KMS-11 (cell line): Measurements from ENCODE around the gene POLR2C.
A peak's percentile ranks its signal among the peaks of the same experiment; 100 is the strongest.

ENCODE experiments used
- H2AFZ ChIP-seq: fragments of 200-600 bp; sonication (generic); 2 replicates; pipeline ENCODE4 v1.6.1; 2016; ENCODE audit warnings: antibody characterized with exemption, mixed run types, low read depth
- H3K27ac ChIP-seq: fragments of 200-600 bp; sonication (generic); 2 replicates; pipeline ENCODE4 v1.6.1; 2016; ENCODE audit warnings: mild to moderate bottlenecking, mixed run types
- H3K27me3 ChIP-seq: fragments of 200-600 bp; sonication (generic); 2 replicates; pipeline ENCODE4 v1.6.1; 2017; ENCODE audit warnings: mild to moderate bottlenecking, low read depth, mixed run types, moderate library complexity; ENCODE audit not compliant: insufficient read depth
- H3K36me3 ChIP-seq: fragments of 200-600 bp; sonication (generic); 2 replicates; pipeline ENCODE4 v1.6.1; 2017; ENCODE audit warnings: mild to moderate bottlenecking, mixed run types; ENCODE audit not compliant: insufficient read depth
- H3K4me1 ChIP-seq: fragments of 200-600 bp; sonication (generic); 2 replicates; pipeline ENCODE4 v1.6.1; 2016; ENCODE audit warnings: mild to moderate bottlenecking, low read depth, mixed run types; ENCODE audit not compliant: poor library complexity, severe bottlenecking
- H3K4me2 ChIP-seq: fragments of 200-600 bp; sonication (generic); 2 replicates; pipeline ENCODE4 v1.7.0; 2016; ENCODE audit warnings: mild to moderate bottlenecking, mixed run types
- H3K4me3 ChIP-seq: fragments of 200-600 bp; sonication (generic); IDR thresholded peaks from 2 replicates; pipeline ENCODE4 v1.6.1; 2017; ENCODE audit warnings: low read depth, low read length, mixed read lengths; ENCODE audit not compliant: insufficient read depth
- H3K79me2 ChIP-seq: fragments of 200-600 bp; sonication (generic); 2 replicates; pipeline ENCODE4 v1.6.1; 2016; ENCODE audit warnings: low read depth, mixed run types; ENCODE audit not compliant: insufficient read depth
- H3K9ac ChIP-seq: fragments of 200-600 bp; sonication (generic); 2 replicates; pipeline ENCODE4 v1.6.1; 2016; ENCODE audit warnings: mild to moderate bottlenecking, mixed run types
- H4K20me1 ChIP-seq: fragments of 200-600 bp; sonication (generic); 2 replicates; pipeline ENCODE4 v1.6.1; 2016; ENCODE audit warnings: mild to moderate bottlenecking, mixed run types; ENCODE audit not compliant: insufficient read depth
- CTCF ChIP-seq: fragments of 200-600 bp; sonication (generic); conservative IDR thresholded peaks from 2 replicates; pipeline ENCODE4 v1.6.1; 2017; ENCODE audit warnings: low read depth, mild to moderate bottlenecking, antibody characterized with exemption, low read length, moderate library complexity, mixed read lengths

The POLR2C gene

DNA sequence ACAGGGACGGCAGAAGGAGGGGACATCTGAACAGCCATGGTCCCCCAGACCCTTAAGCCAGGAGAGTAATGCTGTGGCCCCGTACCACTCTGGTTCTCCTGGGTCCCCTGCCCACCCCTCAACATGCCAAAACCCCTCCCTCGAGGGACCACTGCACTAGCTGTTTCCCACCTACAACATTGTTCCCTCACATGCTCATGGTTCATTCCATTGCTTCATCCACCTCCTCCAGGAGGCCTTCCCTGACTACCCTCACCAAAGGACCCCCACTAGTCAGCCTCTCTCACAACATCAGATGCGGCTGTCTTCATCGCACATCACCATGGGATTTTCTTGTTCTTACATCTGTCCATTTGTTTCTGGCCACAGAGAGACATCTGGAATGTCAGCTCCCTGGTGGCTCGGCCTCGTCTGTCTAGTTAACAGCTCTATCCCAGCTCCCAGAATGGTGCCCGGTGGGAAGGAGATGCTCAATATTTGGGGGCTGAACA is 22.1 kb downstream of the POLR2C start:
- Histone ChIP-seq H3K79me2 (no peaks in the 10 kb centered on the region), H4K20me1 (no peaks in the 10 kb centered on the region), H3K36me3 (no peaks in the 10 kb centered on the region), H3K4me3 (no peak overlapping the region), H3K27ac (no peak overlapping the region), H3K4me1 (peaks cover 34% of the 10 kb centered on the region), H3K9ac (no peak overlapping the region), H3K4me2 (no peak overlapping the region), H3K27me3 (no peaks in the 10 kb centered on the region), H2AFZ (no peak overlapping the region)
- no peak for TF ChIP-seq CTCF

DNA sequence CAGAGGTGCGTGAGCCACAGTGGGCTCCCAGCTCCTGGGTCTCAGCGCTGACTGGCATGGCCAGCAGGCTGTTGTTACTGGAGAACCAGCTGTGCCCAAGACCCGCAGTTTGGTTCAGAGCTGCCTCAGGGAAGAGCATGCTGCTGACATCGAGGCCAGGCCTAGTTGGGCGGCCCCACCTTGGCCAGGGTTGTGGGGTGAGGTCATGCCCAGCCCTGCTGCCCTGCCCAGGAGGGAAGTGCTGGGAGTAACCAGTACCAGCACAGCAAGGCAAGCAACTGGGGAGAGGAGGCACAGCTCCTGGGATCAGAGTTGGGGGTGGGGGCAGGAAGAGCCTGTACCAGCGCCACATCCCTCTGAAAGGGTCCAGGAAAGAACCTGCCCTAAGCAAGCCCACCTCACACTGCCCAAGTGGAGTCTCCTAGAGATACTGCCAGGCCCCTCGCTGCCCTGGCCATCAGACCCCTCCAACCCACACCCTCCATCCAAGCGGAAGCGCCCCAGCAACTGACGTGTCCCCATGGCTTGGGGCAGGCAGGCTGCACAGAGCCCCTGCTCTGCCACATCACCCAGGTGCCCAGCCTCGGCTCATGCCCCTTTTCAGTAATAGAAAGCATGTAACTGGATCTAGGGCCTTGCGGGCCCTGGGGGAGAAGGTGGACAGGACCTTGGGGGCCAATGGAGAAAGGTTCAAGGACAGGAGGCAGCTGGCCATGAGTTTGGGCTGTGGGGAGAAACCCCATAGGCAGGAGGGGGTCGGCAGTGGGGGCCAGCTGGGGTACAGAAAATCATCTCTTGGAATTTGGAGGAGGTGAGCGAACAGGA is 22.8 kb downstream of the POLR2C start:
- H3K27ac ChIP-seq: no peak overlapping the region
- H3K79me2 ChIP-seq: no peaks in the 10 kb centered on the region
- no peak for TF ChIP-seq CTCF
- H3K27me3 ChIP-seq: no peaks in the 10 kb centered on the region
- no peak overlapping the region for H3K4me3 ChIP-seq
- peak overlapping the region; percentile 81 for H2AFZ ChIP-seq
- H4K20me1 ChIP-seq: no peaks in the 10 kb centered on the region
- H3K4me1 ChIP-seq: peaks cover 41% of the 10 kb centered on the region
- H3K36me3 ChIP-seq: no peaks in the 10 kb centered on the region
- peak overlapping the region; percentile 18; the same call in 1 of the 2 replicates for H3K9ac ChIP-seq
- peak overlapping the region; percentile 94 for H3K4me2 ChIP-seq

GRCh38 chr16:57485916-57486857 is 23.7 kb downstream of the POLR2C start, which contains the start of gene DOK4:
Gene DOK4 (minus strand): TSS chr16:57486493. CDS start chr16:57479507, 6,986 bp downstream.
- Histone ChIP-seq H3K27me3 (no peaks in the 10 kb centered on the region), H3K27ac (peak within 1 kb of the TSS; percentile 50), H3K9ac (peak within 1 kb of the TSS; percentile 43; the same call in 1 of the 2 replicates), H2AFZ (peak within 1 kb of the TSS; percentile 81), H3K36me3 (no peaks in the 10 kb centered on the region), H4K20me1 (no peaks in the 10 kb centered on the region), H3K79me2 (no peaks in the 10 kb centered on the region), H3K4me2 (peak within 1 kb of the TSS; percentile 94), H3K4me1 (peaks cover 42% of the 10 kb centered on the region), H3K4me3 (no peak within 1 kb of the TSS)
- no peak for TF ChIP-seq CTCF
